Measurements from ENCODE around the gene ST3GAL5.

ST3GAL5 gene

DNA sequence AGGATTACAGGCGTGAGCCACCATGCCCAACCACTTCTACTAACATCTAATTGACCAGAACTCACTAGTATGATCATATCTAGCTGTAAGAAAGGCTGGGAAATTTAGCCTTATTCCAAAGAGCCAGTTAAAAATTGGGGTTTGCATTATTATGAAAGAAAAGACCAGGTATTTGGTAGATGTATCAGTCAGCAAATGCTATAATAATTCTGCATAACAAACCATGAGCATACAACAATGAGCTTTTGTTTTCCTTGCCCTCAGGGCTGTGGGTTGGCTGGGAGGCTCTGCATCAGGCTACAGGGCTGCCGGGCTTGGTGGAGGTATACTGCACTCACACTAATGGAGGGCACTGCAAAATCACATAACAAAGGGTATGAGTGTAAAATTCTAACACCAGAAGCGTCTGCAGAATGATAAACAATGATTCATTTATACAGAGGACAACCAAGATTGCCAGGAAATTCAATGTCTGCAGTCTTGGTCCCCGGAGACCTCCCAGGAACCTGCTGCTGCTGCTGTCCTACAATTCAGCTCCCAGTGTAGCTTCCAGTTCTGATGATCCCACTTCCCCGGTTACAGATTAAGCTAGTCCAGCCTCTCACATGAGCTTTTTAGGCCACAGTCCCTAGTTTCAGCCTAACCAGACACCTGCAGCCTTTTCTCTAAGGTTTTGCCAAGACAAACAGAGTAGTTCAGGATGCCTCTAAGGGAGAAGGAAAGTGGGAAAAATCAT, 32.2 kb upstream of the ST3GAL5 start:
- DNase-seq = peak; percentile 28
- Histone ChIP-seq H3K36me3 (ENCODE audit: control insufficient read depth, insufficient read depth, low read length) (no peaks in the 10 kb centered on the region), H2BK120ac (ENCODE audit: low read depth, low read length) (no peak overlapping the region), H3K4me1 (ENCODE audit: control insufficient read depth, low read depth, low read length) (no peaks in the 10 kb centered on the region), H3K23ac (ENCODE audit: low read length) (no peak overlapping the region), H2AK5ac (ENCODE audit: low read length) (no peak overlapping the region), H2BK5ac (ENCODE audit: low read length) (no peak overlapping the region), H3K27ac (ENCODE audit: low read depth, low read length) (peak overlapping the region; percentile 67), H3K56ac (ENCODE audit: low read length) (no peak overlapping the region), H4K5ac (ENCODE audit: low read length) (no peak overlapping the region), H3K4ac (ENCODE audit: low read depth, low read length) (no peak overlapping the region), H3K9ac (ENCODE audit: low read length) (no peak overlapping the region), H2BK15ac (replicated peaks; ENCODE audit: low read depth) (no peak overlapping the region), H3K79me2 (ENCODE audit: control insufficient read depth, insufficient read depth, low read length) (no peaks in the 10 kb centered on the region), H3K4me2 (ENCODE audit: low read length) (no peak overlapping the region), H3K79me1 (ENCODE audit: low read length) (no peaks in the 10 kb centered on the region), H3K4me3 (ENCODE audit: low read length) (no peak overlapping the region), H3K18ac (ENCODE audit: low read length) (no peak overlapping the region), H3K27me3 (ENCODE audit: insufficient read depth, low read length, poor library complexity) (no peaks in the 10 kb centered on the region), H4K8ac (ENCODE audit: low read depth, low read length) (no peak overlapping the region)
- WGBS (ENCODE audit: extremely low coverage, insufficient coverage, low lambda C conversion rate) = no CpG with 5 or more reads among the region's 5 CpGs

DNA sequence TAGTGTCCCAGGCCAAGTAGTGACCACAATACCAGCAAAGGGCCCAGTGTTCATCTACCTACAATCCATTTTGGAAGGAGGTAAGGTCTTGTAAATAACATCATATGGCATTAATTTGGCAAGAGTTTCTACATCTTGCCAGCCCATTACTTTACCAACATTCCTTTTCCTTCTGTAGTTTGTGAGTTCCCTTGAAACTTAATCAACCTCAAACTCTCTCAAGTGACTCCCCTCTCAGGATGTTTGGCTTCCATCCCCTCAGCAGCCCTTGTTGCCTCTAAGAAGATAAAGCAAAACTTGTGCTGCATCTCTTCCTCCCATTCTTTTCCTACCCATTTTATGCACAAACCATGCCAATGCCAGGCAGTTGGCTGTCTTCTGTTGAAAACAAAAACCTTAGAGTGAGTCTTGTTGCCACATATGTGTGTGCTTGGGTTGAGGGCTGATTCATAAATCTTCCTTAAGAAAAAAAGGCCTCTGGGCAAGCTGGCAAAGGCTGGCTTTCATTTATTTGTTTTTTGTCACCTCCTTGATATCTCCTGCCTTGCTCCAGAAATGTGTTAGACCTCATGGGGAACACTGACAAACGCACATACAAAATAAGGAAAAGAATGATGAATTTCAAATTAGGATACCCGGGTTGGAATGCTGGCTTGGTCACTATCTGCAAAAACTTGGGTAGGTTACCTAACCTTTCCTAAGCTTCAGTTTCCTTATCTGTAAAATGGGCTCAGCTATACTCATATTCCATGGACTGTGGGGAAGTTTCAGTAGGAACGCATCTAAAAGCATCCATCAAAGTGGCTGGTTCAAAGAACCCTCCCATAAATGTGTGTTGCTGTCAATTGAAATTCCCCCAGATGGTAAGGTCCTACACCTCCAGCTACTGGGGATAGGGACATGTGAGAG, 29.4 kb upstream of the ST3GAL5 start:
- Histone ChIP-seq H3K27ac (ENCODE audit: low read depth, low read length) (no peak overlapping the region), H3K4me3 (ENCODE audit: low read length) (no peak overlapping the region), H4K8ac (ENCODE audit: low read depth, low read length) (no peak overlapping the region), H2BK120ac (ENCODE audit: low read depth, low read length) (no peak overlapping the region), H3K9ac (ENCODE audit: low read length) (no peak overlapping the region), H2BK15ac (replicated peaks; ENCODE audit: low read depth) (no peak overlapping the region), H3K4ac (ENCODE audit: low read depth, low read length) (no peak overlapping the region), H3K56ac (ENCODE audit: low read length) (no peak overlapping the region), H3K36me3 (ENCODE audit: control insufficient read depth, insufficient read depth, low read length) (no peaks in the 10 kb centered on the region), H2BK5ac (ENCODE audit: low read length) (no peak overlapping the region), H3K23ac (ENCODE audit: low read length) (no peak overlapping the region), H3K18ac (ENCODE audit: low read length) (no peak overlapping the region), H3K4me1 (ENCODE audit: control insufficient read depth, low read depth, low read length) (no peaks in the 10 kb centered on the region), H3K79me2 (ENCODE audit: control insufficient read depth, insufficient read depth, low read length) (no peaks in the 10 kb centered on the region), H2AK5ac (ENCODE audit: low read length) (no peak overlapping the region), H3K27me3 (ENCODE audit: insufficient read depth, low read length, poor library complexity) (no peaks in the 10 kb centered on the region), H3K4me2 (ENCODE audit: low read length) (no peak overlapping the region), H3K79me1 (ENCODE audit: low read length) (no peaks in the 10 kb centered on the region), H4K5ac (ENCODE audit: low read length) (no peak overlapping the region)
- WGBS (ENCODE audit: extremely low coverage, insufficient coverage, low lambda C conversion rate) = no CpG with 5 or more reads among the region's 3 CpGs
- DNase-seq = no peak

DNA sequence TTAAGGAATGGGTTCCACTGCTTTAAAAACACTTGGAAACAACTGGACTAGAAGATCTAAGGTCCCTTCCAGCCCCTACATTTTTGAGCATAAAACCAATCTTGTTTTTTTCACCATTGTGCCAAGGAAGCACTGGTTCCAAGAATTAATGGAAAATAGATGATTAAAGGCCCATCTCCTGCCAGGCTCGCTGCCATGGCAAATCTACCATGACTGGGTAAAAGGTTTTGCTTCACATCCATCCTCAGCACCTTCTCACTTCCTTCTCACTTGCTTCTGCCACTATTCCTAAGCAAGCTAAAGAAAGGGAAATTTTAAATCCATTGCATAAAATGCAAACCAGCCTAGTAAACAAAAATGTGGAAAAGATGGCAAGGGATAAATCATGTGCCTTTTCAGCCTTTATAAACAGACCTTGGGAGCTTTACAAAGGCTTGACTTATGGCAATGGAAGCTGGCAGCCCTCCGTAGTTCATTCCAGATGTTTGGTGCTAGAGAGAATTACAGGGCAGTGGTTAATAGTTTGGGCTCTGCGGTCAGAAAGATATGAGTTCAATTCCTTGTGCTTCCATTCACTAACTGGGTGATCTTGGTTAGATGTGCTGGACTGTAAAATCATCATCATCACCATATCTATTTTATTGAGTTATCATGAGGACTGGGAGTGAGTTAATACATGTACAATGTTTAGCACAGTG, 27.0 kb upstream of the ST3GAL5 start:
- Histone ChIP-seq H3K27ac (ENCODE audit: low read depth, low read length) (no peak overlapping the region), H3K79me1 (ENCODE audit: low read length) (no peaks in the 10 kb centered on the region), H3K79me2 (ENCODE audit: control insufficient read depth, insufficient read depth, low read length) (no peaks in the 10 kb centered on the region), H4K8ac (ENCODE audit: low read depth, low read length) (no peak overlapping the region), H3K4ac (ENCODE audit: low read depth, low read length) (no peak overlapping the region), H3K4me1 (ENCODE audit: control insufficient read depth, low read depth, low read length) (peaks cover 2% of the 10 kb centered on the region), H3K56ac (ENCODE audit: low read length) (no peak overlapping the region), H3K4me2 (ENCODE audit: low read length) (no peak overlapping the region), H3K4me3 (ENCODE audit: low read length) (no peak overlapping the region), H3K36me3 (ENCODE audit: control insufficient read depth, insufficient read depth, low read length) (no peaks in the 10 kb centered on the region), H3K18ac (ENCODE audit: low read length) (no peak overlapping the region), H2BK120ac (ENCODE audit: low read depth, low read length) (no peak overlapping the region), H2BK15ac (replicated peaks; ENCODE audit: low read depth) (no peak overlapping the region), H3K27me3 (ENCODE audit: insufficient read depth, low read length, poor library complexity) (no peaks in the 10 kb centered on the region), H3K23ac (ENCODE audit: low read length) (no peak overlapping the region), H4K5ac (ENCODE audit: low read length) (no peak overlapping the region), H2AK5ac (ENCODE audit: low read length) (no peak overlapping the region), H2BK5ac (ENCODE audit: low read length) (no peak overlapping the region), H3K9ac (ENCODE audit: low read length) (no peak overlapping the region)
- no peak for DNase-seq
- WGBS (ENCODE audit: extremely low coverage, insufficient coverage, low lambda C conversion rate) = no CpG with 5 or more reads among the region's 3 CpGs

DNA sequence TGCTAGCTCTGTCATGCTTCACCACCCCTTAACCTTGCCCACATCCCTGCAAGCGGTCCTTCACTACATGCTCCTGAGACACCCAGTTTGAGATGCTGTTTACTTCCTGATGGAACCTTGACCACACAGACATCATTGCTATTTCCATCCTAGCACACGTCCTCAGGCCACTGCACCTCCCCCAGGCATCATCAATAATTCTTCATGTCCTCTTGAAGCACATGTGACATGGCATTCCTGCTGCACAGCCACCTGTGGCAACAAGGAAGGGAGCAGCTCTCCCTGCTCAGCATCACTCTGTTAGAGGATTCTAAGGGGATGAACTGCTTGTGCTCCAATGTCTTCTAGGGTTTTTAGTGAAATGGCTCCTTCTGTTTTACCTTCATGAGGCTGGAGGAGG, 26.1 kb upstream of the ST3GAL5 start:
- no peak overlapping the region for H3K9ac ChIP-seq (ENCODE audit: low read length)
- DNase-seq = no peak
- WGBS (ENCODE audit: extremely low coverage, insufficient coverage, low lambda C conversion rate) = no CpG with 5 or more reads among the region's 2 CpGs
- H3K36me3 ChIP-seq (ENCODE audit: control insufficient read depth, insufficient read depth, low read length) = no peaks in the 10 kb centered on the region
- H2BK15ac ChIP-seq (replicated peaks; ENCODE audit: low read depth) = no peak overlapping the region
- H3K4ac ChIP-seq (ENCODE audit: low read depth, low read length) = no peak overlapping the region
- H4K8ac ChIP-seq (ENCODE audit: low read depth, low read length) = no peak overlapping the region
- H3K79me2 ChIP-seq (ENCODE audit: control insufficient read depth, insufficient read depth, low read length) = no peaks in the 10 kb centered on the region
- H3K56ac ChIP-seq (ENCODE audit: low read length) = no peak overlapping the region
- H3K4me3 ChIP-seq (ENCODE audit: low read length) = no peak overlapping the region
- no peak overlapping the region for H3K23ac ChIP-seq (ENCODE audit: low read length)
- peaks cover 2% of the 10 kb centered on the region for H3K4me1 ChIP-seq (ENCODE audit: control insufficient read depth, low read depth, low read length)
- H2BK5ac ChIP-seq (ENCODE audit: low read length) = no peak overlapping the region
- no peak overlapping the region for H2AK5ac ChIP-seq (ENCODE audit: low read length)
- no peak overlapping the region for H3K27ac ChIP-seq (ENCODE audit: low read depth, low read length)
- no peak overlapping the region for H3K4me2 ChIP-seq (ENCODE audit: low read length)
- no peak overlapping the region for H2BK120ac ChIP-seq (ENCODE audit: low read depth, low read length)
- no peak overlapping the region for H3K18ac ChIP-seq (ENCODE audit: low read length)
- no peaks in the 10 kb centered on the region for H3K27me3 ChIP-seq (ENCODE audit: insufficient read depth, low read length, poor library complexity)
- no peaks in the 10 kb centered on the region for H3K79me1 ChIP-seq (ENCODE audit: low read length)
- H4K5ac ChIP-seq (ENCODE audit: low read length) = no peak overlapping the region

DNA sequence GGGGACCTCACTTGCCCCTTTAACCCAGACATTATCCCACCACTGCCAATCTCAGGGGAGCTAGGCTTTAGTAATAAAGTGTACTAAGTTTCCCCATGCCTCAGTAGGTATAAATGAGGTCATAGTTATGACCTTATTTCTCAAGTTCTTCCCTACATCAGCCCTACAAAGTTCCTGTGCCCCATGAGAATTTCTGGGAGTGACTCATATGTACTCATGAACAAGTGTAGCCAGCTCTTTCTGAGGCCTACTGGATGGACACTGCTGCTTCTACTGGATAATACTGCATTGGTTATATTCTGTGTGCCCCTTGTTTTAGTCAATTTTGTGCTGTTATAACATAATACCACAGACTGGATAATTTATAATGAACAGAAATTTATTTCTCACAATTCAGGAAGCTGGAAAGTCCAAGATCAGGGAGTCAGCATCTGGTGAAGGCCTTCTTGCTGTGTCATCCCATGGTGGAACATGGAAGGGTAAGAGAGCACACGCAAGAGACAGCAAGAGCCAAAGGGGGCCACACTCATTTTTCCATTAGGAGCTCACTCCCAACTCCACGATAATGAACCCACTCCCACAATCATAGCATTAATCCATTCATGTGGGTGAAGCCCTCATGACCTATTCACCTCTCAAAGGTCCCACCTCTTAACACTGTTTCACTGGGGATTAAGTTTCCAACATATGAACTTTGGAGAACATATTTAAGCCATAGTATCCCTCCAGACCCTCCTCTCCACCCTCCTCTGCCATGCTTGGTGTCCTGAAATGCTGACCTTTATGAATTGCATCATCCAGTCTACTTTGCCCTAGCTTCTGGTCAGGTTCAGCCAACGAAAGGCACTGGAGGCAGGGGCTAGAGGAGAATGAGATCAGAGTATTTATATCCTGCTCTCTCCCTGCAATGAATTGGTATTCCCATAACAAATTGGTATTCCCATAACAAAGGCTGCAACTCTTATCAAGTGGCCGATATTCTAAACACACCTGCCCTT, 25.4 kb upstream of the ST3GAL5 start:
- Histone ChIP-seq H3K27me3 (ENCODE audit: insufficient read depth, low read length, poor library complexity) (no peaks in the 10 kb centered on the region), H4K5ac (ENCODE audit: low read length) (no peak overlapping the region), H3K4me3 (ENCODE audit: low read length) (no peak overlapping the region), H3K4ac (ENCODE audit: low read depth, low read length) (no peak overlapping the region), H3K4me2 (ENCODE audit: low read length) (no peak overlapping the region), H3K4me1 (ENCODE audit: control insufficient read depth, low read depth, low read length) (peaks cover 2% of the 10 kb centered on the region), H2AK5ac (ENCODE audit: low read length) (no peak overlapping the region), H2BK120ac (ENCODE audit: low read depth, low read length) (no peak overlapping the region), H3K9ac (ENCODE audit: low read length) (no peak overlapping the region), H3K27ac (ENCODE audit: low read depth, low read length) (no peak overlapping the region), H3K23ac (ENCODE audit: low read length) (no peak overlapping the region), H3K18ac (ENCODE audit: low read length) (no peak overlapping the region), H2BK5ac (ENCODE audit: low read length) (no peak overlapping the region), H2BK15ac (replicated peaks; ENCODE audit: low read depth) (no peak overlapping the region), H4K8ac (ENCODE audit: low read depth, low read length) (no peak overlapping the region), H3K56ac (ENCODE audit: low read length) (no peak overlapping the region), H3K79me2 (ENCODE audit: control insufficient read depth, insufficient read depth, low read length) (no peaks in the 10 kb centered on the region), H3K36me3 (ENCODE audit: control insufficient read depth, insufficient read depth, low read length) (no peaks in the 10 kb centered on the region), H3K79me1 (ENCODE audit: low read length) (no peaks in the 10 kb centered on the region)
- WGBS (ENCODE audit: extremely low coverage, insufficient coverage, low lambda C conversion rate) = no CpG with 5 or more reads among the region's 4 CpGs
- DNase-seq = no peak

Measured in mesendoderm (in vitro differentiated cells).